LNCaP clone FGC (cell line): Measurements from ENCODE around the gene C2CD2.
"Not testable (repeated sequence)": the region's sequence is repeated elsewhere in the genome, so short reads cannot be mapped to it uniquely, and the experiment has no call there.

Experiments used
- DNase-seq: peaks from one replicate; pipeline ENCODE4 v3.0.0-alpha.2; 2011; ENCODE audit warnings: low read depth
- H3K4me3 ChIP-seq: 2 replicates; pipeline ENCODE4 v1.5.1; 2011; ENCODE audit warnings: mild to moderate bottlenecking, low read depth, low read length, control low read depth
- TF ChIP-seq, protein P1 (sequence below): IDR thresholded peaks from 2 replicates; pipeline ENCODE4 v1.5.1; 2012; ENCODE audit warnings: mild to moderate bottlenecking; ENCODE audit not compliant: control insufficient read depth, insufficient read depth; ENCODE audit errors: extremely low read depth

Gene C2CD2

DNA sequence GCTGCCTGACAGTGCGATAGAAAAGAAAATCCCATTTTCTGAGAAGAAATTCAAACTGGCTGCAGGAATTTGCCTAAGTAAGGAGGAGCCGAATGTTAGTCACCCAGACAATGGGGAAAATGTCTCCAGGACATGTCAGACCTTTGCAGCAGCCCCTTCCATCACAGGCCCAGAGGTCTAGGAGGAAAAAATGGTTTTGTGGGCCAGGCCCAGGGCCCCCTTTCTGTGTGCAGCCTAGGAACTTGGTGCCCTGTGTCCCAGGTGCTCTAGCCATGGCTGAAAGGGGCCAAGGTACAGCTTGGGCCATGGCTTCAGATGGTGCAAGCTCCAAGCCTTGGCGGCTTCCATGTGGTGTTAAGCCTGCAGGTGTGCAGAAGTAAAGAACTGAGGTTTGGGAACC lies 41.8 kb upstream of the C2CD2 start:
- TF ChIP-seq, protein P1, sequence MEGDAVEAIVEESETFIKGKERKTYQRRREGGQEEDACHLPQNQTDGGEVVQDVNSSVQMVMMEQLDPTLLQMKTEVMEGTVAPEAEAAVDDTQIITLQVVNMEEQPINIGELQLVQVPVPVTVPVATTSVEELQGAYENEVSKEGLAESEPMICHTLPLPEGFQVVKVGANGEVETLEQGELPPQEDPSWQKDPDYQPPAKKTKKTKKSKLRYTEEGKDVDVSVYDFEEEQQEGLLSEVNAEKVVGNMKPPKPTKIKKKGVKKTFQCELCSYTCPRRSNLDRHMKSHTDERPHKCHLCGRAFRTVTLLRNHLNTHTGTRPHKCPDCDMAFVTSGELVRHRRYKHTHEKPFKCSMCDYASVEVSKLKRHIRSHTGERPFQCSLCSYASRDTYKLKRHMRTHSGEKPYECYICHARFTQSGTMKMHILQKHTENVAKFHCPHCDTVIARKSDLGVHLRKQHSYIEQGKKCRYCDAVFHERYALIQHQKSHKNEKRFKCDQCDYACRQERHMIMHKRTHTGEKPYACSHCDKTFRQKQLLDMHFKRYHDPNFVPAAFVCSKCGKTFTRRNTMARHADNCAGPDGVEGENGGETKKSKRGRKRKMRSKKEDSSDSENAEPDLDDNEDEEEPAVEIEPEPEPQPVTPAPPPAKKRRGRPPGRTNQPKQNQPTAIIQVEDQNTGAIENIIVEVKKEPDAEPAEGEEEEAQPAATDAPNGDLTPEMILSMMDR = no peak
- no peak overlapping the region for H3K4me3 ChIP-seq
- no peak for DNase-seq

DNA sequence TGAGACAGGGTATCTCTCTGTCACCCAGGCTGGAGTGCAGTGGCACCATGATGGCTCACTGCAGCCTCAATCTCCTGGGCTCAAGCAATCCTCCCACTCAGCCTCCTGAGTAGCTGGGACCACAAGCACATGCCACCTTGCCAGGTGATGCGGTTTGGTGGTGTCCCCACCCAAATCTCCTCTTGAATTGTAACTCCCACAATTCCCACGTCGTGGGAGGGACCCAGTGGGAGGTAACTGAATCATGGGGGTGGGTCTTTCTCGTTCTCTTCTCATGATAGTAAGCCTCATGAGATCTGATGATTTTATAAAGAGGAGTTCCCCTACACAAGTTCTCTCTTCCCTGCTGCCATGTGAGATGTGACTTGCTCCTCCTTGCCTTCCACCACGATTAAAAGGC lies 40.8 kb upstream of the C2CD2 start:
- not testable (repeated sequence) for H3K4me3 ChIP-seq, DNase-seq

DNA sequence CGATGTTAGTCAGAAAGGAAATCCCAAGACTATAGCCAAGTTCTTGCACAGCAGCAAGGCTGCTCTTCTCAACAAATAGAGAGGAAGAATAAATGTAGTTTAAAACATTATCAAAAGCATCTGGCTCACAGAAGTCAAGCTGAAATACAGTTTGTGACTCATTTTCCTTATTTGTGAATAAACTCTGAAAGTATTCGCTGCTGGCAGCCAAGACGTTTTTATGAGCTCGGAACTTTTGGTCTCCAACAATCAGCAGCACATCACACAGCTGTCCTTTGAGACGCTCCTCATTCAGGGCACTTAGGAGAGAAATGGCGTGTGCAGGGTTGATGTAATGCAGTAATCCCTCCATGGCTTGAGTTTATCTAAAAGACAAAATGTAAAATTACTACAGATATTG lies 39.9 kb upstream of the C2CD2 start:
- no peak overlapping the region for H3K4me3 ChIP-seq
- TF ChIP-seq, protein P1 = no peak
- no peak for DNase-seq

DNA sequence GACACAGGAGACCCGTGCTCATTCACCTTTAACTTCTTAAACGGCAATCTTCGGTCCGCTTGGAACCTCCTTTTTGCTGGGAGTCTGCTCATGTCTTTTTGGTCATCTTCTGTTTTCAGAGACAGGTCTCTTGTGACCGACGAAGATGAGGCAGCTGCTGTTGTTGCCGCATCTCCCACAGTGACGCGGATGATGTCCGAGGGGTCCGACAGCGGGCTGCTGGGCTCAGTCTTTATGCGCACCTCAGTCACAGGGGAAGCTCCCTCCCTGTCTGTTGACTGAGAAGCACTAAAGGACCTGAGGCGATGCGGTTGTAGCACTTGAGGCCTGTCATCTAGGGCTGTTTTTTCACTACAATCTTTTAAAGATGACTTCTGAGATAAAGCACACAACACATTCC lies 38.8 kb upstream of the C2CD2 start:
- DNase-seq = no peak
- TF ChIP-seq, protein P1 = no peak
- H3K4me3 ChIP-seq = no peak overlapping the region

DNA sequence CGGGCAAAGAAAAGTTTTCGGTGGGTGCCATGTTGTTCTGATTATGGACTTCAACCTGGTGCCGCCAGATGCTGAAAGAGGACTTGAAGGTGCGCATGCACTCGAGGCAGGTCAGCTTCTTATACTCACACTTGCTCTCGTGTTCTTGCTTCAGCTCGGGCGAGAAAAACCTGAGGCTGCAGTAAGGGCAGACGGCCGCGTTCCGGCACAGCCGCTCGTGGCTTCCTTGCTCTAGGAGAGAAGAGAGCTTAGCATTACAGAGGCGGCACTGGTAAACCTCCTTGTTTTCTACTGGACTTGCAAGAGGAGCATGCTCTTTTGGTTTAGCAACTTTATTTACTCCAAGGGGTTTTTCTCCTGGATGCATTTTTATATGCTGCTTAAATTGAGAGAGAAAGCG lies 37.8 kb upstream of the C2CD2 start:
- TF ChIP-seq, protein P1 = no peak
- no peak overlapping the region for H3K4me3 ChIP-seq
- DNase-seq = no peak

DNA sequence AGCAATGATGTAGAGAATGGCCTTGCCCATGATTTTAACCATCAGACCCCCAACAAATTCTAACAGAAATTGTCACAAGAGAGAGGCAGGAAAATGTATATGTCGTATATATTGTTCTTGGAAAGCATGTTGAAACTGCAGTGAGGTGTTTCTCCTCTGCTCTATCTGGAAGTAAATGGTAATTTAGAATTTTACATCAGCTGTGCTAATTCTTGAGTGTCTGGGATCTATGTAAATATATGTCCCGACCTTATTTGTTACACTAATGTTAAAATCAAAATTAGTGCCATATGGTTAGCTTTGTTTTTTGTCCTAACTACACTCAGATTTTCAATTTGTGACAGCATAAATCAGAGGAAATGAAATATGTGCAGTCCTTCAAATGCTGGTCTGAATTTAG lies 35.9 kb upstream of the C2CD2 start:
- H3K4me3 ChIP-seq = no peak overlapping the region
- TF ChIP-seq, protein P1 = no peak
- no peak for DNase-seq

DNA sequence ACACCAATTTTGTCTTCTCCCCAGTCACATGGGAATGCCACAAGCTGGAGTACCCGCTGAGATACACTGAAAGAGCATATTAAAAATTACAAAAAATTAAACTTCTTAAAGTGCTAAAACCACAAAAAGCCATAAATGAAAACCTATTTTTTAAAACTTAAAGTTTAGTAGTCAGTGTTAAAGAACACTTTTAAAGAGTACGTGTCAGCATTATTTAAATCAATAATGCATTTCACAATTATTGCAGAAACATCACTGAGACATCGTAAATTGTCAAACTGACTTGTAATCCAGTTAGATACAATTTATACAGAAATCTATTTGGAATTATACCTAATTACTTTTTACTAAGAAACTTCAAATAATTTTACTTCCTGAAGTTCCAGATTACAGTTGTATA lies 33.5 kb upstream of the C2CD2 start:
- DNase-seq = no peak
- no peak overlapping the region for H3K4me3 ChIP-seq
- TF ChIP-seq, protein P1 = no peak
